ENCODE data around the gene XPO4.

DNA sequence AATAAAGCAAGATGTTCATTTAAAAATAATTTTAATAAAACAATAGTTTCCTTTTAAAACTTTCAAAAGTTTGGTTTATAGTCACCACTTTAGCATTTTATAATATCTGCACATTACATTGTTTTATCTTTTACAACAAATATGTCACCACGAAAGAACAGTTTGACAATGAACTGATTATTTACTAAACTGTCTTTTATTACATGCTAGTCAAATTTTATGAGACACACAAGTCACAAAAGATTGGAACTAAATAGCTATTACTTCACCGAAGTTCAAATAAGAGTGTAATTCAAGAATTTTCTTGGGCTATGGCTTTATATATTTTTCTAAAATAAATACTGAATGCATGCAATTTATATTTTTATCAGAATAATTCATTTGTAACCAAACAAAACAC lies 71.3 kb downstream of the XPO4 start:
- TF ChIP-seq, protein P1, sequence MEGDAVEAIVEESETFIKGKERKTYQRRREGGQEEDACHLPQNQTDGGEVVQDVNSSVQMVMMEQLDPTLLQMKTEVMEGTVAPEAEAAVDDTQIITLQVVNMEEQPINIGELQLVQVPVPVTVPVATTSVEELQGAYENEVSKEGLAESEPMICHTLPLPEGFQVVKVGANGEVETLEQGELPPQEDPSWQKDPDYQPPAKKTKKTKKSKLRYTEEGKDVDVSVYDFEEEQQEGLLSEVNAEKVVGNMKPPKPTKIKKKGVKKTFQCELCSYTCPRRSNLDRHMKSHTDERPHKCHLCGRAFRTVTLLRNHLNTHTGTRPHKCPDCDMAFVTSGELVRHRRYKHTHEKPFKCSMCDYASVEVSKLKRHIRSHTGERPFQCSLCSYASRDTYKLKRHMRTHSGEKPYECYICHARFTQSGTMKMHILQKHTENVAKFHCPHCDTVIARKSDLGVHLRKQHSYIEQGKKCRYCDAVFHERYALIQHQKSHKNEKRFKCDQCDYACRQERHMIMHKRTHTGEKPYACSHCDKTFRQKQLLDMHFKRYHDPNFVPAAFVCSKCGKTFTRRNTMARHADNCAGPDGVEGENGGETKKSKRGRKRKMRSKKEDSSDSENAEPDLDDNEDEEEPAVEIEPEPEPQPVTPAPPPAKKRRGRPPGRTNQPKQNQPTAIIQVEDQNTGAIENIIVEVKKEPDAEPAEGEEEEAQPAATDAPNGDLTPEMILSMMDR (IDR thresholded peaks at IDR 0.05; ENCODE audit: insufficient read depth, low read depth, low read length) = no peak
- no peak for TF ChIP-seq EZH2 (IDR thresholded peaks at IDR 0.05; ENCODE audit: insufficient read depth, low read length)
